NCI-H146 treated with DMSO at 0.1 percent for 48 hours (cell line): ENCODE data around the gene PPP1CC.
A peak's percentile ranks its signal among the peaks of the same experiment; 100 is the strongest.
"Not testable (repeated sequence)": the region's sequence is repeated elsewhere in the genome, so short reads cannot be mapped to it uniquely, and the experiment has no call there.

Experiments used
- DNase-seq: peaks from one replicate; lab custom pipeline; 2025; ENCODE audit not compliant: unreplicated experiment; lab: John Stamatoyannopoulos, UW

PPP1CC gene

GRCh38 chr12:110742718-110743570 is at the start of gene PPP1CC:
Gene PPP1CC (minus strand): TSS chr12:110742891. CDS start chr12:110742707, 184 bp downstream.
- DNase-seq: peak; percentile 88

DNA sequence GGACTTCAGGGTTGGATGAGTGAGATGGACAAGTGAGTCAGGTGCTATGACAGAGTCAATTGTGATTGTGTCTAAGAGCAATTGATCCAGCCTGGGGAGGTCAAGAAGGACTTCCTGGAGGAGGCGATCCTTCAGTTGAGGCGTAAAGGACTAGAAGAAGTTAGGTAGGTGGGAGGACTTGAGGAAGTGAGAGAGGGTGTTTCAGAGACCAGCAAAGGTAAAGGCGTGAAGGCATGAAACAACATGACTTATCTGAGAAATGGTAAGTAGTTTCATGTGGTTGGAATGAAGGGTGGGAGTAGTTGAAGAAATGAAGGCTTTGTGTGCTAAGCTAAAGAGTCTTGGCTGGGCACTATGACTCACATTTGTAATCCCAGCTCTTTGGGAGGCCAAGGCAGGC is 48.9 kb upstream of the PPP1CC start:
- DNase-seq: no peak

DNA sequence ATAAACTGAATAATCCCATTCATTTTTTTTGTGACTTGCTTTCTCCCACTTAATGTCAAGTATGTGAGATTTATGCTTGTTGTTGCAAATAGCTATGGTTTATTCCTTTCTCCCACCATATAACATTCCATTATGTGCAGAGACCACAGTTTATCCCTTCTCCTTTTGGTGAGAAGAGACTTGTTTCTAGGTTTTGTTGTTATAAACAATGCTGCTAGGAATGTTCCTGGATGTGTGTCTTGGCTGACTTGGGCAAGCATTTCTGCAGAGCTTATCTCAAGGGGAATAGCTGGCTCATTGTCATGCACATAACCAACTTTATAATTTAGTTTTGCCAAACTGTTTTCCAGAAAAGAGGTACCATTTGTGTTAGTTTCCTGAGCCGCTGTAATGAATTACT is 47.6 kb upstream of the PPP1CC start:
- no peak for DNase-seq

GRCh38 chr12:110786012-110786411 is 43.3 kb upstream of the PPP1CC start:
- DNase-seq: no peak

DNA sequence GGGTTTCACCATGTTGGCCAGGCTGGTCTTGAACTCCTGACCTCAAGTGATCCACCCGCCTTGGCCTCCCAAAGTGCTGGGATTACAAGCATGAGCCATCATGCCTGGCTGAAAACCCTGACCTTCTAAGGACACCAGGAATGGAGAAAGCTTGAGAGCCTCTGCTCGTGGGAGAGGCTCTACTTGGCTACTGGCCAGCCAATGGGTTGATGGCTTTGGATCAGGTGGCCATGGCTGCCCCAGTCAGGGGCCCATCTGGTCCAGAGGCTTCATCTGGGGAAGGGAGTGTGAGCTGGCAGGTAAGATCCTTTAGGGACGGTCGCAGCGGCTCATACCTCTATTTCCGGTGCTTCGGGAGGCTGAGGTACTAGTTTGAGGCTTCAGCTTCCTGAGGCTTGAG is 42.5 kb upstream of the PPP1CC start:
- DNase-seq: no peak

DNA sequence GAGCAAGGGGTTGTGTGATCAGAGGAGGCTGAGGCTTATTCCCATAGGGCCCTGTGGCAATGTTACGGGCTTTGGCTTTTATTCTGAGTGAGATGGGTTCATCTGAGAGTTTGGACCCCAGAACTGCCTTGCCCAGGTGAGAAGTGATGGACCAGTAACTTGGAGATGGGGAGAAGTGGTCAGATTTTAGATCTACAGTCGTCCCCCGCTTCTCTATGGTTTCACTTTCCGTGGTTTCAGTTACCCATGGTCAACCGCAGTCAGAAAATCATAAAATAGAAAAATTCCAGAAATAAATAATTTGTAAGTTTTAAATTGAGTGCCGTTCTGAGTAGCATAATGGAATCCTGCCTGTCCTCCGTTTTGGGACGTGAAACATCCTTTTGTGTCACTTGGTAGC is 40.2 kb upstream of the PPP1CC start:
- DNase-seq: no peak

GRCh38 chr12:110782094-110782493 is 39.4 kb upstream of the PPP1CC start:
- no peak for DNase-seq

- no peak for DNase-seq
These were observed 37.8 kb upstream of the PPP1CC start for GRCh38 chr12:110780448-110780847.

DNA sequence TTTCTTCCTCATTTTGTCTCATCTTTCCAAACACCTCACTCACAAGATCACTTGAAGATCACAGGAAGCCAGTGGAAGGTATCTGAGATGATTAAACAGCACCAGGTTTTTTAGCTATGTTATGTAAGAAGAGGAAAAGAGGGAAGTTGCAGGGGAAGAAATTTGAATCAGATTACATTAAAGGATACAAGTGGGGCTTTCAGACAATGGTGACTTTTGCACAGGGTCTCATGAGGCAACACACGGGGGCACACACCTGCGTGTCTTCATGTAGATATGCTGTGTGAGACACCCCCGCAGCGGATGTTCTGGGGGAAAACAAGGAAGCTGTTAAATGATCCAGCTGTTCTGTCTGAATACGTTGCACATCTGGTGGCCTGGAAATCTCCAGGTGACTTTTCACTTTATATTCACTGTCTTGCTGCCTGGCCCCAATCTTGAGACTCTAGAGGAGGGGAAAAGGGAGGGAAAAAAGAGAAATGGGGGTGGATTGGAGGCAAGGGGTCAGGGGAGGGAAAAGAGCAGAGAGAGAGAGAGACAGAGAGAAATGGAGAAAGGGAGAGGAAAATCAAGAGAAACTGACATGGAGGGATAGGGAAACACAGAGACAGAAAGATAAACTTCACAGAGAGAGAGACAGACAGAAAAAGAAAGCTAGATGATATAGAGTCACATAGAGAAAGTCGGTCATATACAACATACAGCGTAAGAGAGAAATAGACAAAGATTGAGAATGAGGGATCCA is 36.3 kb upstream of the PPP1CC start:
- DNase-seq: no peak

- no peak for DNase-seq
These were observed 33.7 kb upstream of the PPP1CC start for GRCh38 chr12:110776410-110776809.

DNA sequence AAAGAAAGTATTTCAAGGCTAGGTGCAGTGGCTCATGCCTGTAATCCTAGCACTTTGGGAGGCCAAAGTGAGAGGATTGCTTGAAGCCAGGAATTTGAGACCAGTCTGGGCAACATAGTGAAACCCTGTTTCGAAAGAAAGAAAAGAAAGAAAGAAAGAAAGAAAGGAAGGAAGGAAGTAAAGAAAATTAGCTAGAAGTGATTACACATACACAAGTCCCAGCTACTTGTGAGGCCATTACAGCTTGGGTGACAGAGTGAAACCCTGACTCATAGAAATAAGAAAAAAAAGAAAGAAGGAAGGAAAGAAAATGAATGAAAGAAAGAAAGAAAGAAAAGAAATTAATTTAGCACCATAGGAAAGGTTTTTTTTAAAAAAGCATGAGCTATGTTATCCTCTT is 33.3 kb upstream of the PPP1CC start:
- DNase-seq: no peak

DNA sequence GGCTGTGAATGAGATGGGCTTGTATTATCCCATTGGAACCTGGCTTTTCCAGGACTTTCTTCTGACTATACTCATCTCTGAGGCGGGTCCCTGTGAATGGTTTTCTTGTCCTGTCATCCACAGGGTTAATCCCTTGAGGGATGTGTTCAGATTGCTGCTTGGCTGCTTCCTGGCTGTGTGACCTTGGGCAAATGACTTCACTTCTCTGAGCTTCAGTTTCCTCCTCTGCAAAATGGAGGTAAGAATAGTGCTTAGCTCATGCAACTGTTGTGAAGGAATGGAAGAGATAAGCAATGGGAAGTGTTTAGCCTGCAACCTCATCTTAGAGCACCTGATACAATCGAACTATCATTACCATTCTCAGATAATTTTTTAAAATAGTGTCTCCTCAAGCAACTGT is 32.1 kb upstream of the PPP1CC start:
- DNase-seq: no peak

- no peak for DNase-seq
These were observed 26.3 kb upstream of the PPP1CC start for GRCh38 chr12:110768960-110769359.

DNA sequence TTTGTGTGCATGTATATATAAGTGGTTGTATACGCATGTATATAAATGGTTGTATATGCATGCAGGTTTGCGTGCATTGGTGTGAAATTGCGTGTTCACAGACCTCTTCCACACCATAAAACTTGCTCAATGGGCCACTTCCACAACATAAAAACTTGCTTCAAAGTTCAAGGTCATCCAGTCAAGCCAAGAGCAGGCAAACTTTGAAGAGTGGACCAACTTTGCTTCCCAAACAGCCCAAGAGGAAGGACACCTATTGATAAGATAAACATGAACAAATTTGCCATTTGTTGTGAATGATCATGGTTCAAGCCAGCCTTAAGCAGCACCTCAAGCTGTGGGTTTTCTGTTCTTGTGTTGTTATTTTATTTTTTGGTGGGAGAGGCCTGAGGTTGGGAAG is 25.2 kb upstream of the PPP1CC start:
- DNase-seq: no peak

DNA sequence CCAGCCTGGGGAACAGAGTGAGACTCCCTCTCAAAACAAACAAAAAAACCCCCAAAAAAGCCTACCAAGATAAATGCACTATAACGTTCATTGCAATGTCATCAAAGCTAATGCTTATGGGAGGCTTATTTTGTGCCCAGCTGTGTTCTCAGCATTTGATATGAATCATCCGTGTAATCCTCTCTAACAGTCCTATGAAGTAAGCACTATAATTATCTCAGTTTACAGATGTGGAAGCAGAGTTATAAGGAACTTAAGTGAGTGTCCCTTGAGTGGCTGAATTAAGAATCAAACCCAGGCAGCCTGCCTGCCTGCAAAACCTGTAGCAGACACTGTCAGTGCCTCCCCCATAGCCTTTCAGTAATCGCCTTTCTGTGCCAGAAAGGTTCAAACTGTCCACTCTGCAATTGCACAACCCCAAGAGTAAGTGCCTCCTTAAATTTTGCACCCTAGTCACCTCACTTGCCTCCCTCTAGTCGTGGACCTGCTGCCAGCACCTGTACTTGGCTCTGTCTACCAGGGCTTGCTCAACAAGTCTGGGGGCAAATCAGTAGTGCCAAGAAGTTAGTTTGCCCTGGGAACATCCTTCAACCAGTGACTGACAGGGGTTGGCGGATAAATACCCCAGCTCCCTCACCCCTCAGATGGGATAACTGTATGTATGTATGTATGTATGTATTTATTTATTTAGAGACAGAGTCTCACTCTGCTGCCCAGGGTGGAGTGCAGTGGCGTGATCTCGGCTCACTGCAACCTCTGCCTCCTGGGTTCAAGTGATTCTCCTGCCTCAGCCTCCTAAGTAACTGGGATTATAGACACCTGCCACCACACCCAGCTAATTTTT is 23.8 kb upstream of the PPP1CC start:
- no peak for DNase-seq

GRCh38 chr12:110765572-110765971 is 22.9 kb upstream of the PPP1CC start:
- DNase-seq: not testable (repeated sequence)

DNA sequence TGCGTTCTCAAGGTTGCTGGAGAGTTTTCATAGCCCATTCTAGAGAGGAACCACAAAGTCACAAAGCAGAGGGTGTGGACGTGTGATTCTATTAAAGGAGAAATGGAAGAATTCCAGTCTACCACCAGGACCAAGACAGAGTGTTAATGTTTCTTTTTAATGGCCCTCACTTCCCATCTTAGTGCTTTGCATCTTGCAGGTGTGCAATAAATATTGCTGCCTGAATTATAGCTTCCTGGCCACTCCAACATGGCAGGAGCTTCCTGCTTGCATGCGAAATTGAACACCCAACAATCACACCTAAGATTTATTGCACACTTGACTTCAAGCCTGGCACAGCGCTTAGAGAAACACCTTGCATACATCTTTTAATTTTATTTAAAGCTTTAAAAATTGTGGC is 22.4 kb upstream of the PPP1CC start:
- no peak for DNase-seq

GRCh38 chr12:110763583-110763982 is 20.9 kb upstream of the PPP1CC start:
- no peak for DNase-seq

GRCh38 chr12:110762891-110763290 is 20.2 kb upstream of the PPP1CC start:
- DNase-seq: no peak

- no peak for DNase-seq
These were observed 17.5 kb upstream of the PPP1CC start for GRCh38 chr12:110760204-110760609.

DNA sequence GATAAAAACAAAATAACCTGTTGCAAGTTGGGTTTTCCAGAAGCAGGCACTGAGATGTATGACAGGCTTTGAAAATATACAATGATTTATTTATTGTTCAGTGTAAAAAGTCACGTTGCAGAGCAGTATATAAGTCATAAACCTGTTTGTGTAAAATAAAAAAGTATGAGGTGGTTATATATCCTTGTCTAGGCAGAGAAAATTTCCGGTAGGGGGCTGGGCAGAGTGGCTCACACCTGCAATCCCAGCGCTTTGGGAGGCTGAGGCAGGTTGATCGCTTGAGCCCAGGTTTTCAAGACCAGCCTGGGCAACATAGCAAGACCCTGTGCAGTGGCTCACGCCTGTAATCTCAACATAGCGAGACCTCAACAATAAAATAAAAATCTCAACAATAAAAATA is 16.2 kb upstream of the PPP1CC start:
- DNase-seq: no peak
